Stimulated activated CD8-positive, alpha-beta memory T cell treated with anti-CD3 and anti-CD28 coated beads, Interleukin-15, amount 100 ng/mL, for 1 hour (primary cell): ENCODE results near the gene PARD3.

ENCODE experiments used
- DNase-seq: peaks from one replicate; pipeline ENCODE4 v3.0.0-alpha.2; 2020; ENCODE audit warnings: low read depth

Gene PARD3

GRCh38 chr10:34250722-34251121 is 564.4 kb downstream of the PARD3 start:
- DNase-seq, result no peak

DNA sequence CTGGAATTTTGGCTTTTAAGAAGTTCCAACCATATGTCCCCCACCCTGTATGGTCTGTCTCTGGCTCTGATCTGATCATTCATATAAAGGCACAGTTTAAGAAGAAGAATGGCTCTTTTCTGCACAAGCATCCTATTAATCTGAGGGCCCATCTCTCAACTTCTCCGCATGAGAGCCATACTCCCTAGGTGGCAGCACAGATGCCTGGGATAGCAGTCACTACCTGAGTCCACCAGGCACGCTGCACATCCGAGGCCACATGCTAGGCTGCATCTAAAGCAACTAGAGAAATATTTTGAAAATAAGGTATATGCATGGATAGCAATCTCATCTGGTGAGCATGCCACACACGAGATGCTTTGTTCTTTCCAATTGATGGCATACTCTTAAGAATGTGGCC is 565.5 kb downstream of the PARD3 start:
- no peak for DNase-seq

DNA sequence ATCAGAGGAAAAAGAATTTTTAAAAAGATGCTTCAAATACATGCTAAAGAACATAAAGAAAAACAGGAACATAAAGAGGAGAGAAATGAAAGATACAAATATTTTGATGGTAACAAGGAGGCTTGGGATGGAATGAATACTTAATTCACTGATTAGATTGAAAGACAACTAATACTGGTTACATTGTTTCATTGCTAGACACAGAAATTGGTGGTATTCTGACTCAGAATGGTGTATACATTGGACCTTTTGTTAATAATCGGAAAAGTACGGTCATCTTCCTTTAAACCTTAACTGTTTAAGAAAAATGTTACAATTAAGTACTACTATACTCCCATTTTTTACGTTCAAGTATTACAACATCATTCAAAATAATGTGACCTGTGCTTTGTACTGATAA is 567.5 kb downstream of the PARD3 start:
- no peak for DNase-seq

- DNase-seq, result no peak
These were observed 570.2 kb downstream of the PARD3 start for GRCh38 chr10:34244756-34245484.

GRCh38 chr10:34241226-34242000 is 573.7 kb downstream of the PARD3 start:
- no peak for DNase-seq

DNA sequence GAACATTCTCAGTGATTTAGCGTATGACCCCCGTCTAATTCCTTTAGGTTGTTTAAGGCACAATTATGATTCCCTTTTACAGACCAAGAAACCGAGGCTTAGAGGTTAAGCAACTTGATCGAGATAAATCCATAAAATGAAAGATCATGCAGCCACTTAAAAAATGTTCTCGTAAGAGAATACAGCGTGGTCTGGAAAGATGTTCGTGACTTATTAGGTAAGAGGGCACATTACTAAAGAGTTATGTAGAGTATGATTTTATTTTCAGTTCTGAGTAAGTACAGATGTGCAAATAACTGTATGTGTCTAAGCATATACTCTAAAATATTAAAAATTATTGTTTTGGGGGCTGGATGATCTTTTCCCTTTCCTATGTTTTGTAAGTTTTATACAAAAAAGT is 575.1 kb downstream of the PARD3 start:
- DNase-seq, result no peak

DNA sequence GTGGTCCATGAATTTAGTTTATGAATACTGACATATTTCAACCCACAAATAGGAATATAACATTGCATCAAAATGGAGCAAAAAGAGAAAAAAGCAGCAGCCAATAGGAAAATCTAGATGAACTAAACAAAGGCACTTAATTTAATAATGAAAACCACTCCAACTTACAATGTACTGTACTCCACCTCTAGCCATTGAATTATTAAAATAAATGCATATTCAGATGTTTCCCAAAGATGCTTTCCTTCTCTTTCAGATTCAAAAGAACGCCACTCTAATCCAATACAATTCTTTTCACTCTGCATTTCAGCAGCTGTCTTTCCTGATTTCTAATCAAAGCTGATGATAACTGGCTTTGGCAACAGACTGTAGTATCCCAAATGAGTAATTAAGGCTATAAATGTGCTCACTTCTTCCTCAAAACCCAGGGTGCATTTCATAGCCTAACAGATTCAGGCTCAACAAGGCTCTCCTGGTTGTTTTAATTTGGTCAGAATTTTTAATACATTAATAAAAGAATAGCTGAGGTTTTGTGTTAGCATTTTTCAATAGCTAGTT is 577.1 kb downstream of the PARD3 start:
- DNase-seq, result no peak

DNA sequence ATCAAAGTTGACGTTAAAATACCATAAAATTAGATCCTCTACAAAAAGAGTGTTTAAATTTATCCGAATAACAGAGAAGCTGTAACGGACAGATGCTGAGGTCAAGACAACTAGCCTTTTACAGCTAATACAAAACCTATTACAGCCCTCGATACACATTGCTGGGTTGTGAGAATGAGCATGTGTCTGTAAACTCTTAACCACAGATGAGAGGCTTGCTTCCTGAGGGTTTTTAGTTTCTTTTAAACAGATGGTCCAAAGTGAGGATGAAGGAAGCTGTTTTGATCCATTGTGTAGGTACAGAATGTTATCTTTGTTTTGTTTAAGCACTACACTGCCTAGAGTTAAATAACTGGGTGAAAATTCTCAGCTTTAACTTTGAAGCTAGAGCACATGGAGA is 578.2 kb downstream of the PARD3 start:
- no peak for DNase-seq

GRCh38 chr10:34235164-34235832 is 579.8 kb downstream of the PARD3 start:
- DNase-seq, result no peak

DNA sequence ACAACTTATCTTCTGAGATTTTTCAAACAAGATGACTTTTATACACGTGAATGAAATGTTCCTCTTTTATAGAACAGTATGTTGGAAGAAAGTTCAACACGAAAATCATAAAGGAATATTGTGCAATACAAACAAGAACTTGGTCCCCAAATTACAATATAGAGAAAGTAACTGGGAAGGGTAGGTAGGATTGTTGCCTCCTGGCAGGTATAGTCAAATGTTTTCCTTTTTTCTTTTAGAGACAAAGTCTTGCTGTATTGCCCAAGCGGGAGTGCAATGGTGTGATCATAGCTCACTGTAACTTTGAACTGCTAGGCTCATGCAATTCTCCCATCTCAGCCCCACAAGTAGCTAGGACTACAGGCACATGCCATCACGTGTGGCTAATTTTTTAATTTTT is 582.6 kb downstream of the PARD3 start:
- no peak for DNase-seq

DNA sequence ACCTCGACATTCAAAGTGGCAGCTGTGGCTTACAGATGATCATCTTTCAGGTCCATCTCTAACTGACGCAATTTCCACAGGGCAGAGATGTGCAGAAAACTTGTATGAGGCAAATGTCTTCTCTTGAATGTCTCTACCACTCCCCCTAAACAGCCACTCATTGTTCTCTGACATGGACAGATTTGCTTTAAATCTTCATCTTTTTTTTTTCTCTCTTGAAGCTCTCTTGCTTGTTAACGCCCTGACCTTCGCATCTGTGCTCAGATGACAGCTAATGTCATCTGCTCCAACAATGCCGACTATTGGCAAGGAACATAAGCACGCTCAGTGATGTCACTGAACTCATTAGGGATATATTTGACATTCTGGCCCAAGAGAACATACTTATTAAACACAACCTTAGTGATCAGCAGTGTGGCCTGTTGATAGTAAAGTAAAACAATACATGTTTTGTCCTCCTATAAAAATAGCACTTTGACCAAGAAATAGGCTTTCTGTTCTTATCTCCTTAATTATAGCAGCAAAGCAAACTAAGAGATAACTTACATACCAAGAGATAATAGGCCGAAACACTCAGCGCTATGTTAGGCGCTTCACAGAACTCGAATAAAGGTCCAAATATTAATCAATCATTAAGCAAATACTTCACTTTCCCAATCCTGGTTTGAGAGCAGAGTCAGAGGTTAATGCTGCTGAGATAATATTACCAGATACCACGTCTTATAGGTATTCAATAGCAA is 583.5 kb downstream of the PARD3 start:
- DNase-seq, result no peak

GRCh38 chr10:34229917-34230316 is 585.2 kb downstream of the PARD3 start:
- DNase-seq, result no peak

GRCh38 chr10:34228066-34228465 is 587.0 kb downstream of the PARD3 start:
- no peak for DNase-seq

- DNase-seq, result no peak
These were observed 590.5 kb downstream of the PARD3 start for GRCh38 chr10:34224639-34225038.

DNA sequence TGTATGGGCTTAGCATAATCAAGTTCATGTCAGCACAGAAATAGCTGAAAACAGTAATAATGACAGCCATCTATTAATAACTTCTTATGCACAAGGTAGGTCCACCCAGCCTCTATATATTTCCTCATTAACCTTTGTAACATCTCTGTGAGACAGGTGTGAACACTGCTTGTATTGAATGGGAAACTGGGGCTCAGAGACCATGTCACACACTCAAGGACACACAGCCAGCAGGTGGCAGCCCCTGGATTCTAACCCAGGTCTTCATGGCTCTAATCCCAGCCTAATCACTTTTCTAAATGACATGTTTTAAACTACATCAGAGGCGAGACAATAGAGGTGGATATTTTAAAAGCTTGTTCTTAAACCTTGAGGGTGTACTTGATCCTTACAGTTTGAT is 591.4 kb downstream of the PARD3 start:
- DNase-seq, result no peak

DNA sequence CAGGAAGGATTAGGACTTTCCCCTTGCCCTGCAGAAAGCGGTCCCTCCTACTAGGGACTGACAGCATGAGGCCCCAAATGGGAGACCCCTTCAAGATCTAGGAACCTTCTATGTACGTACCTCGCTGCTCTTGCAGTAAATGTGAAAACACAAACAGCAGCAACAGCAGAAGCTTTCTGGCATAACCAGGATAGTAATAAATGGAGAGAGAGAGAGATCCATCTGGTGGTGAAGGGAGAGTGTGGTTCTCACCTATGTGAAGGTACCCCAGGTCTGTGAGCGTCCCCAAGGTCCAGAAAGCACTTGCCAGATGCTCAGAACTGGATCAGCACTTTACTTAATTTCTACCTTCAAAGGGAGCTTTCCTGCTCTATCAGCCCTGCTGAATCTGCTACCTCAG is 592.7 kb downstream of the PARD3 start:
- DNase-seq, result no peak

DNA sequence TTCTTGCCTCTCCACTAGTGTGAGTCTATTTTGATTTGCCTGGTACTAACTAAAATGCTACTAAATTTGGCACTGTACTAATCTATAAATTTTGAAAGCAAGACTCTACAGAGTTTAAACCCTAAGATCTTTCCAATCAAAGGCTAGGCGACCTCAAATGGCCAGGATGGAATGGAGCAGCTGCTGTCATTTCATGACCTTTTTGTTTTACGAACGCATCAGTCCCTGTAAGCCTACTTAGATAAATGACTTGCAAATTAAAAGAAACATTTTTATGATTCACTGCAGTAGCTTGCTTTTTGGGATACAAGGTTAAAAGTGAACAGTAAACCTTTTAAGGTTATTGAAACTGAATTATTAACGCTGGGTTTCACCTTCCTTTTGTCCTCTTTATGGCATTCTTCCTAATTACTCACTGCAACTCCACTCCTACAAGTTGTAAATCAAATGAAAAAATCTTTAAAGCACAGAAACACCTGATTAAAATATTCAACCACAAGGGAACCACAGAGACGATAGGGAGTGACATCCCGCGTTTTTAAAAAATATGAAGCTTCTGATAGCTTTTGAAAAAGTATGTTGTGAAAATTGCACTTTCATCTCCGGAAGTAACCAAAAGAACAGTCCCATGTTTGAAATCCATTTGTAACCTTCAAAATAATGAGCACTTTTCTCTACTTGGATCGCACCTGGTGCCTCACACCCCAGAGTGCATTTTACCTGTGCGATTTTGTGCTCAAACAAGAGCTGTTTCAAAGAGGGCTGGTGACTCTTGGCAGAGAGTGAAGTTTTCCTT is 595.1 kb downstream of the PARD3 start:
- DNase-seq, result no peak

DNA sequence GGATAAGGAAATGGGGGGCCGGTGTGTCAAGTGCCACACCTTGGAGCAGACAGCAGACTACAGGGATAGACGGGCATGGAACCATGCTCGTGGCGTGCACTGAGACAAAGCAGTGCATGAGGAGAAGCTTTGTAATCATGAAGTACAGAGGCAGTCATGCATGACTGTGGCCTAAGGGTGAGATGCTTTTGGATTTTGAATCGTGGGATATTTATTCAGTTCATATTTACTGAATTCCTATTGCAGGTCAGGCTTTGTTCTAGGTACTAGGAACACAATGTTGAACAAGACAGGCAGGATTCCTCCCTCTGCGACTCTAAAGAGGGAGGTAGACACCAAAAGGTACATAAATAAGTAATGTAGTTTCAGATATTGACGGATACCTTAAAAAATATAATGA is 597.6 kb downstream of the PARD3 start:
- DNase-seq, result no peak

GRCh38 chr10:34216348-34216945 is 598.6 kb downstream of the PARD3 start:
- DNase-seq, result no peak

GRCh38 chr10:34213805-34214197 is 601.3 kb downstream of the PARD3 start:
- no peak for DNase-seq
